ENCODE results near the gene KCNK1. TPM values are rescaled to one million over a fixed set of nuclear protein-coding genes. Genes with fewer than 3 reads are reported as not detected.

Gene KCNK1
- total RNA-seq, 1 donor from 2014 or later, result not detected

- peaks cover 2% of the 10 kb centered on the region for H3K9me3 Mint-ChIP-seq (ENCODE audit: unreplicated experiment)
- TF ChIP-seq CTCF (IDR thresholded peaks at IDR 0.05; ENCODE audit: partially characterized antibody, unreplicated experiment), result no peak
- H3K27ac Mint-ChIP-seq (ENCODE audit: unreplicated experiment), result no peak overlapping the region
- H3K27me3 Mint-ChIP-seq (ENCODE audit: unreplicated experiment), result peaks cover 5% of the 10 kb centered on the region
- DNase-seq, result no peak
- no peak overlapping the region for H3K4me3 Mint-ChIP-seq (ENCODE audit: unreplicated experiment)
- no peaks in the 10 kb centered on the region for H3K4me1 Mint-ChIP-seq (ENCODE audit: low read depth, unreplicated experiment)
- H3K36me3 Mint-ChIP-seq (ENCODE audit: unreplicated experiment), result no peaks in the 10 kb centered on the region
Measured at GRCh38 chr1:233605205-233605604, 8.7 kb upstream of the KCNK1 start.

- no peak for DNase-seq
- peaks cover 2% of the 10 kb centered on the region for H3K9me3 Mint-ChIP-seq (ENCODE audit: unreplicated experiment)
- H3K4me1 Mint-ChIP-seq (ENCODE audit: low read depth, unreplicated experiment), result no peaks in the 10 kb centered on the region
- no peak for TF ChIP-seq CTCF (IDR thresholded peaks at IDR 0.05; ENCODE audit: partially characterized antibody, unreplicated experiment)
- H3K27ac Mint-ChIP-seq (ENCODE audit: unreplicated experiment), result no peak overlapping the region
- H3K27me3 Mint-ChIP-seq (ENCODE audit: unreplicated experiment), result no peaks in the 10 kb centered on the region
- peaks cover 1% of the 10 kb centered on the region for H3K36me3 Mint-ChIP-seq (ENCODE audit: unreplicated experiment)
- no peak overlapping the region for H3K4me3 Mint-ChIP-seq (ENCODE audit: unreplicated experiment)
Measured at GRCh38 chr1:233606813-233607212, 7.1 kb upstream of the KCNK1 start.

GRCh38 chr1:233607252-233608119 is 6.4 kb upstream of the KCNK1 start:
- no peak for DNase-seq
- no peaks in the 10 kb centered on the region for H3K27me3 Mint-ChIP-seq (ENCODE audit: unreplicated experiment)
- H3K36me3 Mint-ChIP-seq (ENCODE audit: unreplicated experiment), result peaks cover 6% of the 10 kb centered on the region
- no peak overlapping the region for H3K27ac Mint-ChIP-seq (ENCODE audit: unreplicated experiment)
- TF ChIP-seq CTCF (IDR thresholded peaks at IDR 0.05; ENCODE audit: partially characterized antibody, unreplicated experiment), result no peak
- no peaks in the 10 kb centered on the region for H3K4me1 Mint-ChIP-seq (ENCODE audit: low read depth, unreplicated experiment)
- peaks cover 5% of the 10 kb centered on the region for H3K9me3 Mint-ChIP-seq (ENCODE audit: unreplicated experiment)
- H3K4me3 Mint-ChIP-seq (ENCODE audit: unreplicated experiment), result no peak overlapping the region

GRCh38 chr1:233608988-233609387 is 4.9 kb upstream of the KCNK1 start:
- peaks cover 6% of the 10 kb centered on the region for H3K27me3 Mint-ChIP-seq (ENCODE audit: unreplicated experiment)
- no peak overlapping the region for H3K27ac Mint-ChIP-seq (ENCODE audit: unreplicated experiment)
- DNase-seq, result no peak
- no peaks in the 10 kb centered on the region for H3K4me1 Mint-ChIP-seq (ENCODE audit: low read depth, unreplicated experiment)
- no peak overlapping the region for H3K4me3 Mint-ChIP-seq (ENCODE audit: unreplicated experiment)
- peaks cover 5% of the 10 kb centered on the region for H3K9me3 Mint-ChIP-seq (ENCODE audit: unreplicated experiment)
- no peak for TF ChIP-seq CTCF (IDR thresholded peaks at IDR 0.05; ENCODE audit: partially characterized antibody, unreplicated experiment)
- peaks cover 6% of the 10 kb centered on the region for H3K36me3 Mint-ChIP-seq (ENCODE audit: unreplicated experiment)

- peaks cover 6% of the 10 kb centered on the region for H3K36me3 Mint-ChIP-seq (ENCODE audit: unreplicated experiment)
- H3K27me3 Mint-ChIP-seq (ENCODE audit: unreplicated experiment), result peaks cover 10% of the 10 kb centered on the region
- no peak overlapping the region for H3K4me3 Mint-ChIP-seq (ENCODE audit: unreplicated experiment)
- no peak overlapping the region for H3K27ac Mint-ChIP-seq (ENCODE audit: unreplicated experiment)
- no peak for DNase-seq
- peaks cover 5% of the 10 kb centered on the region for H3K9me3 Mint-ChIP-seq (ENCODE audit: unreplicated experiment)
- no peak for TF ChIP-seq CTCF (IDR thresholded peaks at IDR 0.05; ENCODE audit: partially characterized antibody, unreplicated experiment)
- H3K4me1 Mint-ChIP-seq (ENCODE audit: low read depth, unreplicated experiment), result no peaks in the 10 kb centered on the region
Measured at GRCh38 chr1:233609926-233610325, 4.0 kb upstream of the KCNK1 start.

Data from glutamatergic neuron (in vitro differentiated cells).